ENCODE measurements around the gene TMEM132A. TPM values are rescaled to one million over a fixed set of nuclear protein-coding genes. Genes with fewer than 3 reads are reported as not detected.

Gene TMEM132A
- total and polyA plus RNA-seq, 2 donors (not counting 1 experiment from before 2014, with no cell fraction given), result 6.9 to 13.2 TPM

DNA sequence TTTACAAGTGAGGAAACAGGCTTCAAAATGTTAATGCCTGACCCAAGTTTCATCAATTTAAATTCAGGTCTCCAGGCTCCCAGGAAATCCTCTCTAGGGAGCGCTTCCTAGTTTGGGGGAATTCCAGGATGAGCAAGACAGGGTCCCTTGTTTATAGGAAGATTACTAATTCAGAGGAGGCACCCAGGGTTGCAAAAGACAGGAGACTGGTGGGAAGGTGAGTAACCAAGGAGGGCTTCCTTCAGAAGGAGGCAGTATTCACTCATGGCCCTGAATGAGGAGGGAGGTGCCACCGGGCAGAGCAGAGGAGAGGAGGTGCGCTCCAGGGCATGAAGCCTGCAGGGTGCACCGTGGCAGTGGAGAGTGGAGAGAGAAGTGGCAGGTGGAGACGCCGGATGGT is 1.6 kb downstream of the TMEM132A start:
- Histone ChIP-seq H3K4me1 (ENCODE audit: control insufficient read depth, extremely low read depth, insufficient read depth, low read length) (peaks cover 7% of the 10 kb centered on the region), H2AFZ (ENCODE audit: low read length) (no peak overlapping the region), H3K79me2 (ENCODE audit: control insufficient read depth, insufficient read depth, low read length) (no peaks in the 10 kb centered on the region), H3K27ac (ENCODE audit: insufficient read depth, low read length) (no peak overlapping the region), H3K4me2 (ENCODE audit: extremely low read depth, insufficient read depth, low read length) (no peak overlapping the region), H3K36me3 (ENCODE audit: control insufficient read depth, insufficient read depth, low read length) (peaks cover 8% of the 10 kb centered on the region), H4K20me1 (ENCODE audit: control insufficient read depth, extremely low read depth, insufficient read depth, low read length) (no peaks in the 10 kb centered on the region), H3K4me3 (replicated peaks in 1 of 4; ENCODE audit: control extremely low read depth in 1 of 4, insufficient read depth in 1 of 4, low read depth in 3 of 4, low read length in 4 of 4) (no peak overlapping the region), H3K27me3 (ENCODE audit: control insufficient read depth, insufficient read depth, low read length) (no peaks in the 10 kb centered on the region), H3K9ac (ENCODE audit: insufficient read depth, low read length) (no peak overlapping the region), H3K9me3 (ENCODE audit: control insufficient read depth, insufficient read depth, low read depth, low read length) (no peaks in the 10 kb centered on the region)
- peak in 1 of 2 donors; percentile 37 for DNase-seq (ENCODE audit: low read depth in 2 of 2)
- TF ChIP-seq, protein P1, sequence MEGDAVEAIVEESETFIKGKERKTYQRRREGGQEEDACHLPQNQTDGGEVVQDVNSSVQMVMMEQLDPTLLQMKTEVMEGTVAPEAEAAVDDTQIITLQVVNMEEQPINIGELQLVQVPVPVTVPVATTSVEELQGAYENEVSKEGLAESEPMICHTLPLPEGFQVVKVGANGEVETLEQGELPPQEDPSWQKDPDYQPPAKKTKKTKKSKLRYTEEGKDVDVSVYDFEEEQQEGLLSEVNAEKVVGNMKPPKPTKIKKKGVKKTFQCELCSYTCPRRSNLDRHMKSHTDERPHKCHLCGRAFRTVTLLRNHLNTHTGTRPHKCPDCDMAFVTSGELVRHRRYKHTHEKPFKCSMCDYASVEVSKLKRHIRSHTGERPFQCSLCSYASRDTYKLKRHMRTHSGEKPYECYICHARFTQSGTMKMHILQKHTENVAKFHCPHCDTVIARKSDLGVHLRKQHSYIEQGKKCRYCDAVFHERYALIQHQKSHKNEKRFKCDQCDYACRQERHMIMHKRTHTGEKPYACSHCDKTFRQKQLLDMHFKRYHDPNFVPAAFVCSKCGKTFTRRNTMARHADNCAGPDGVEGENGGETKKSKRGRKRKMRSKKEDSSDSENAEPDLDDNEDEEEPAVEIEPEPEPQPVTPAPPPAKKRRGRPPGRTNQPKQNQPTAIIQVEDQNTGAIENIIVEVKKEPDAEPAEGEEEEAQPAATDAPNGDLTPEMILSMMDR (conservative IDR thresholded peaks at IDR 0.05 in 1 of 2, IDR thresholded peaks at IDR 0.05 in 1 of 2; ENCODE audit: low read depth in 1 of 2, low read length in 2 of 2), result no peak
- TF ChIP-seq EZH2 (IDR thresholded peaks at IDR 0.05; ENCODE audit: low read length, missing control alignments), result no peak

DNA sequence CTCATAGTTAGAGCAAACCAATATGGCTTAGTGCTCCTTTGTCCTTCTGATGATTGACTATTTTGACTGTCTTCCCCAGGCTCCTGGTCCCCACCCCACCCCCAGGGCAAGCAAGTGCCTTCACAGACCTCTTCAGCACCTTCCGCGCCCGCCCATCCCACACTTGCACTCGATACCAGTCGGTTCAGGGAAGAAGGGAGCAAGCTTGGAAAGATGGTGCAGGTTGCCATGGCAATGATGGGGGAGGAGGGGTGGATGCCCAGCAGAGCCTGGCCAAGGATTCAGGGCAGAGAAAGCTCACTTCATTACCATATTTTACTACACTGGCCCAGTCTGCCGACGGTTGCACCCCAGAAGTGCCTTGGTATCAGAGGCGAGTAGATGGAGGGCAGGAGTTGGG is 2.2 kb downstream of the TMEM132A start:
- no peaks in the 10 kb centered on the region for H3K9me3 ChIP-seq (ENCODE audit: control insufficient read depth, insufficient read depth, low read depth, low read length)
- H3K9ac ChIP-seq (ENCODE audit: insufficient read depth, low read length), result no peak overlapping the region
- no peaks in the 10 kb centered on the region for H4K20me1 ChIP-seq (ENCODE audit: control insufficient read depth, extremely low read depth, insufficient read depth, low read length)
- no peaks in the 10 kb centered on the region for H3K27me3 ChIP-seq (ENCODE audit: control insufficient read depth, insufficient read depth, low read length)
- H3K4me2 ChIP-seq (ENCODE audit: extremely low read depth, insufficient read depth, low read length), result no peak overlapping the region
- no peak overlapping the region for H3K4me3 ChIP-seq (replicated peaks in 1 of 4; ENCODE audit: control extremely low read depth in 1 of 4, insufficient read depth in 1 of 4, low read depth in 3 of 4, low read length in 4 of 4)
- no peak overlapping the region for H2AFZ ChIP-seq (ENCODE audit: low read length)
- H3K79me2 ChIP-seq (ENCODE audit: control insufficient read depth, insufficient read depth, low read length), result no peaks in the 10 kb centered on the region
- no peak overlapping the region for H3K27ac ChIP-seq (ENCODE audit: insufficient read depth, low read length)
- H3K4me1 ChIP-seq (ENCODE audit: control insufficient read depth, extremely low read depth, insufficient read depth, low read length), result peaks cover 7% of the 10 kb centered on the region
- TF ChIP-seq, protein P1 (conservative IDR thresholded peaks at IDR 0.05 in 1 of 2, IDR thresholded peaks at IDR 0.05 in 1 of 2; ENCODE audit: low read depth in 1 of 2, low read length in 2 of 2), result no peak
- no peak for TF ChIP-seq EZH2 (IDR thresholded peaks at IDR 0.05; ENCODE audit: low read length, missing control alignments)
- peaks cover 5% of the 10 kb centered on the region for H3K36me3 ChIP-seq (ENCODE audit: control insufficient read depth, insufficient read depth, low read length)
- no peak for DNase-seq (ENCODE audit: low read depth in 2 of 2)

DNA sequence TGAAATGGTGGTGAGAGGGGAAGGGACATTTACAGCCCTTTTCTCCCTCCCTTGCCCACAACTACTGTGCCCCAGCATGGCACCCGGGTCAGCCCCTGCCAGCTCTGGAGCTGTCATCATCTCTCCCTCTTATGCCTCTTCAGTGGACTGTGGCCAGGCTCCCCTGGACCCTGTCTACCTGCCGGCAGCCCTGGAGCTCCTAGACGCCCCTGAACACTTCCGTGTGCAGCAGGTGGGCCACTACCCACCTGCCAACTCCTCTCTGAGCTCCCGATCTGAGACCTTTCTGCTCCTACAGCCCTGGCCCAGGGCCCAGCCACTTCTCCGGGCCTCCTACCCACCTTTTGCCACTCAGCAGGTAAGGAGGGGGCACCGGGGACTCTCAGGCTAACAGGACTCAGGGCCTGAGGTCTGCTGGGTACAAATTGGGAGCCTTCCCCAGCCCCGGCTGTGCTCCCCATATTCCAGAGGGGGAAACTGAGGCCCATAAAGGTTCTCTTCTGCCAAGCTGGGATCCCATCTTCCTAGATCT is 2.9 kb downstream of the TMEM132A start:
- H4K20me1 ChIP-seq (ENCODE audit: control insufficient read depth, extremely low read depth, insufficient read depth, low read length), result no peaks in the 10 kb centered on the region
- no peak overlapping the region for H3K9ac ChIP-seq (ENCODE audit: insufficient read depth, low read length)
- H2AFZ ChIP-seq (ENCODE audit: low read length), result no peak overlapping the region
- H3K27ac ChIP-seq (ENCODE audit: insufficient read depth, low read length), result no peak overlapping the region
- H3K9me3 ChIP-seq (ENCODE audit: control insufficient read depth, insufficient read depth, low read depth, low read length), result no peaks in the 10 kb centered on the region
- no peaks in the 10 kb centered on the region for H3K79me2 ChIP-seq (ENCODE audit: control insufficient read depth, insufficient read depth, low read length)
- H3K4me1 ChIP-seq (ENCODE audit: control insufficient read depth, extremely low read depth, insufficient read depth, low read length), result peaks cover 7% of the 10 kb centered on the region
- H3K4me2 ChIP-seq (ENCODE audit: extremely low read depth, insufficient read depth, low read length), result no peak overlapping the region
- no peak for DNase-seq (ENCODE audit: low read depth in 2 of 2)
- no peaks in the 10 kb centered on the region for H3K27me3 ChIP-seq (ENCODE audit: control insufficient read depth, insufficient read depth, low read length)
- H3K36me3 ChIP-seq (ENCODE audit: control insufficient read depth, insufficient read depth, low read length), result peaks cover 3% of the 10 kb centered on the region
- no peak overlapping the region for H3K4me3 ChIP-seq (replicated peaks in 1 of 4; ENCODE audit: control extremely low read depth in 1 of 4, insufficient read depth in 1 of 4, low read depth in 3 of 4, low read length in 4 of 4)
- TF ChIP-seq EZH2 (IDR thresholded peaks at IDR 0.05; ENCODE audit: low read length, missing control alignments), result no peak
- TF ChIP-seq, protein P1 (conservative IDR thresholded peaks at IDR 0.05 in 1 of 2, IDR thresholded peaks at IDR 0.05 in 1 of 2; ENCODE audit: low read depth in 1 of 2, low read length in 2 of 2), result no peak
